Measurements from ENCODE around the gene ITGB3BP. TPM values are rescaled to one million over a fixed set of nuclear protein-coding genes. Genes with fewer than 3 reads are reported as not detected.

Gene ITGB3BP
- total RNA-seq, 4 donors from 2014 or later: 7.0 to 11.7 (median 8.9) TPM

DNA sequence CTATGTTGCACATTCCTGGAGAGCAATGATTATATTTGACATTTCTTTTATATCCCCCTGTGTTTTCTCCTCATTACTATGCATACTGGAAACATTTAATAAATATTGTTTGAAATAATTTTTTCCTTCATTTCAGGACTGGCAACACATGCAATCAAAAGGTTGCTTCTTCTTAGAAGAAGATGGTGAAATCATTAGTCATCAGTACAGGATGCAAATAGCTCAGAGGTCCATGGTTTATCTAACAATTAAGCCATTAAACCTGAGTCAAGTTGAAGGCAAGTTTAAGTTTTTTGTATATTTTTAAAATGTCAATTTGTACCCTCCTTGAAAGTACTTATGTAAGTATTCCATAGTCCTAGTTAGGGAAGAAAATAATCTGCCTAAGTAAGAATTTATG lies 22.8 kb upstream of the ITGB3BP start:
- H3K4me3 ChIP-seq (ENCODE audit: low read depth, poor library complexity, severe bottlenecking): no peak overlapping the region
- intact Hi-C loops (cut with DNase I; ENCODE audit: low total_unique reads): no loop called here
- TF ChIP-seq POLR2A (IDR thresholded peaks at IDR 0.05): no peak
- TF ChIP-seq, protein P1, sequence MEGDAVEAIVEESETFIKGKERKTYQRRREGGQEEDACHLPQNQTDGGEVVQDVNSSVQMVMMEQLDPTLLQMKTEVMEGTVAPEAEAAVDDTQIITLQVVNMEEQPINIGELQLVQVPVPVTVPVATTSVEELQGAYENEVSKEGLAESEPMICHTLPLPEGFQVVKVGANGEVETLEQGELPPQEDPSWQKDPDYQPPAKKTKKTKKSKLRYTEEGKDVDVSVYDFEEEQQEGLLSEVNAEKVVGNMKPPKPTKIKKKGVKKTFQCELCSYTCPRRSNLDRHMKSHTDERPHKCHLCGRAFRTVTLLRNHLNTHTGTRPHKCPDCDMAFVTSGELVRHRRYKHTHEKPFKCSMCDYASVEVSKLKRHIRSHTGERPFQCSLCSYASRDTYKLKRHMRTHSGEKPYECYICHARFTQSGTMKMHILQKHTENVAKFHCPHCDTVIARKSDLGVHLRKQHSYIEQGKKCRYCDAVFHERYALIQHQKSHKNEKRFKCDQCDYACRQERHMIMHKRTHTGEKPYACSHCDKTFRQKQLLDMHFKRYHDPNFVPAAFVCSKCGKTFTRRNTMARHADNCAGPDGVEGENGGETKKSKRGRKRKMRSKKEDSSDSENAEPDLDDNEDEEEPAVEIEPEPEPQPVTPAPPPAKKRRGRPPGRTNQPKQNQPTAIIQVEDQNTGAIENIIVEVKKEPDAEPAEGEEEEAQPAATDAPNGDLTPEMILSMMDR (IDR thresholded peaks at IDR 0.05): no peak
- no peak for DNase-seq (ENCODE audit: low spot score in 2 of 2)

DNA sequence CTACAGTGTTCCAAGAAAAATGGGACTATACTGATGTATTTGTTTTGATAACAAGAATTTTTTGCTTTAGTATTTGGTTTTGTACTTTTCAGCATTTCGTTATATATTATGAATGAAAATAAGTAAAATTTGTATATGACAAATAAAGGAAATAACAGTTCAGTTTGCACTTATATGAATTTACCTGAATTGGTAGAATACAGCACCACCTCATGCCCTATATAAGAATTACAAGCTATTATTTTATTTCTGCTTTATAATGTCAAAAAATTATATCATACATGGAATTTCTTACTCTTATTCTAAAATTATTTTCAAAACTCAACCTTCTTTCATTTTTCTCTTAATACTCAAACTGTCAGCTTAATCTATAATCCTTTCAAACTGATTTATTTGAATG lies 14.9 kb upstream of the ITGB3BP start:
- 81 to 86% methylated on average over 1 of the region's 1 CpG for WGBS, 2 donors
- TF ChIP-seq, protein P1 (IDR thresholded peaks at IDR 0.05): no peak
- no peak for TF ChIP-seq POLR2A (IDR thresholded peaks at IDR 0.05)
- intact Hi-C loops (cut with DNase I; ENCODE audit: low total_unique reads): no loop called here
- no peak for DNase-seq (ENCODE audit: low spot score in 2 of 2)
- H3K4me3 ChIP-seq (ENCODE audit: low read depth, poor library complexity, severe bottlenecking): no peak overlapping the region

DNA sequence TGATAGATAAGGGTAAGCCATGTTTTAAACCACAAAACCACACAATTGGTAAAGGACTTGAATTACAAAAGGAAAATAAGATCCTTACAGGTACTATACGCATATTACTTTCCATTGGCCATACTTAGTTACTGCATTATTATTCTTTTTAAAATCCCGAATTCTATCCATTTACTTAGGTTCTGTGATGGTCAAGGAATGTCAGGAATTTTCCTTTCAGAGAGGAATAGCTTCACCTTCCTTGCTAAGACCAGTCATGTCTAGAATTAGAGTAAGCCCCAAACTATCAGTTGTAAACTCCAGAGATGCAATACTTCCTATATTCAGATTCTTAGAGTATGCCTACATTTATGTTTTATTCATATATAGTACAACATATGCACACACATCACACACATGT lies 14.0 kb upstream of the ITGB3BP start:
- intact Hi-C loops (cut with DNase I; ENCODE audit: low total_unique reads): no loop called here
- no peak for TF ChIP-seq POLR2A (IDR thresholded peaks at IDR 0.05)
- TF ChIP-seq, protein P1 (IDR thresholded peaks at IDR 0.05): no peak
- DNase-seq (ENCODE audit: low spot score in 2 of 2): no peak
- WGBS, 2 donors: 87 to 95% methylated on average over 2 of the region's 2 CpGs
- H3K4me3 ChIP-seq (ENCODE audit: low read depth, poor library complexity, severe bottlenecking): no peak overlapping the region

DNA sequence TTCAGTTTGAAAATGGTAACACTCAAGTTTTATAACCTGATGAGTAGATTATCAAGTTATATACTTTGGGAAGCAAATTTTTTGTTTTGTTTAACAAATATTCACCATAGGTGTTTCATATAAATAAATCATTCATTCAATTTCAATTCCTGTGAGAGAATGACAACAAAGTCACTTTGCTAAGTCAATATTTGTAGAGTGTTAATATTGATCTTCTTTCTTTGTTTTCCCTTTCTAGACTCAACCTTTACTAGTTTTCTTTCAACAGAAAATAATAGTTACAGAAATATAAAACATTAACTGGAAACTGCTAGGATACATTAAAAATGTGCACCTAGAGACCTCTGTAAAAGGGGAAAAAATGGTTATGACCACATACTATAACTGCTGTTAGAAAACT lies 11.4 kb upstream of the ITGB3BP start:
- DNase-seq (ENCODE audit: low spot score in 2 of 2): no peak
- intact Hi-C loops (cut with DNase I; ENCODE audit: low total_unique reads): no loop called here
- TF ChIP-seq, protein P1 (IDR thresholded peaks at IDR 0.05): no peak
- TF ChIP-seq POLR2A (IDR thresholded peaks at IDR 0.05): no peak
- H3K4me3 ChIP-seq (ENCODE audit: low read depth, poor library complexity, severe bottlenecking): no peak overlapping the region

DNA sequence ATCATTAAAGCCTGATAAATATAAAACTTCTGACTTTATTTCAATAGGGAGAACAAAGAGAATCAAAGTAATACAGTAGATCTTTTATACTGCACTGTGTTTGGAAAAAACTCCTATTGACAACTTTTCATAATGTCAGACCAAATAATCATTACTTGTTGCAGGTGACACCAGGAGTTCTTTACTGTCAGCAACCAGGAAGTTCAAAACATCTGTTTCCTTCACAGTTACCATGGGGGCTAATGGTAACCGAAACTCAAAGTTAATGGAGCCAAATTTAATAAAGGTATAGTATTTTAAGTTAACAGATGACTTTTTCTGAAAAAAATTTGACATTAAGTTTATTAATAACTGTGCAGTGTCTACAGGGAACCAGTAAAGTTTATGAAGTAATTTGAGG lies 10.9 kb upstream of the ITGB3BP start:
- 88 to 89% methylated on average over 1 of the region's 1 CpG for WGBS, 2 donors
- intact Hi-C loops (cut with DNase I; ENCODE audit: low total_unique reads): no loop called here
- DNase-seq (ENCODE audit: low spot score in 2 of 2): no peak
- no peak overlapping the region for H3K4me3 ChIP-seq (ENCODE audit: low read depth, poor library complexity, severe bottlenecking)
- TF ChIP-seq, protein P1 (IDR thresholded peaks at IDR 0.05): no peak
- no peak for TF ChIP-seq POLR2A (IDR thresholded peaks at IDR 0.05)

DNA sequence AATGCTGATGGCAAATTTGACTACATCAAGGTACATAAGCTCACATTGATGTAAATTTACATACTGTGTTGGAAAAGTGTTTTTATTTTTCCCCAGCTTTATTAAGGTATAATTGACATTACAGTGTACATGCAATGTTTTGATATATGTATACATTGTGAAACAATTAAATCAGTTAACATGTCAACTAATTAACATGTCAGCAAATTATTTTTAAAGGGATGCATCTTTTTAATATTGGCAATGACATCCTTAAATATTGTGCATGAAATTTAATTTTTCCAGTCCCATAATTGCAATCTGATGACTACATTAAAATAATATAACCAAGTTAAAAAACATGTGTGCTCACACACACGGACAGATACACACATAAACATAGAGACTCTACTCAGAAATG lies 9.7 kb upstream of the ITGB3BP start:
- WGBS, 2 donors: 73 to 82% methylated on average over 1 of the region's 1 CpG
- DNase-seq (ENCODE audit: low spot score in 2 of 2): no peak
- no peak overlapping the region for H3K4me3 ChIP-seq (ENCODE audit: low read depth, poor library complexity, severe bottlenecking)
- TF ChIP-seq, protein P1 (IDR thresholded peaks at IDR 0.05): no peak
- TF ChIP-seq POLR2A (IDR thresholded peaks at IDR 0.05): no peak
- intact Hi-C loops (cut with DNase I; ENCODE audit: low total_unique reads): no loop called here
